CD4-positive, alpha-beta T cell treated with Interleukin-15 for 1 hour (primary cell): ENCODE data around the gene POU5F1.
A peak's percentile ranks its signal among the peaks of the same experiment; 100 is the strongest.

Source experiments
- DNase-seq: peaks from one replicate; pipeline ENCODE4 v3.0.0-alpha.2; 2020

Gene POU5F1

DNA sequence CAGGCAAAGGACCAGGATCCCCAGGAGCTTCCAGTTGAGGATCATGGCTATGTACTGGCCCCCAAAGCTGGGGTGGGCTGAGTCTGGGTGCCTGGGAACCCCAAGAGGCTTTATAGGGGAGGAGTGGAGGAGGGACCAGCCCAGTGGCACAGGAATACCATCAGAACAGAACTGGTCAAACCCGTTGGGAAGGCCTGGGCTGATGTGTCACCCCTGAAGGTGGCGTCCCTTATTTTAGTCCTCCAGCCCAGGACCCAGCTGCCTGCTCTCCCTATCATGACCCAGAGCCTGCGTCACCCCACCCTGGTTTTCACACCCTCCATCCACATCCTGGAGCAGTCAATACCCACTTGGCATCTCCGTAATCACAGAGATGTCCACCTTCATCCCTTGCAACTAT, 31.5 kb downstream of the POU5F1 start, which contains the start of gene PSORS1C2:
Gene PSORS1C2, minus strand, starts transcription at position 85 of the 400 bp plus-strand sequence. Its CDS starts 40 bp downstream, at position 45.
- no peak for DNase-seq

DNA sequence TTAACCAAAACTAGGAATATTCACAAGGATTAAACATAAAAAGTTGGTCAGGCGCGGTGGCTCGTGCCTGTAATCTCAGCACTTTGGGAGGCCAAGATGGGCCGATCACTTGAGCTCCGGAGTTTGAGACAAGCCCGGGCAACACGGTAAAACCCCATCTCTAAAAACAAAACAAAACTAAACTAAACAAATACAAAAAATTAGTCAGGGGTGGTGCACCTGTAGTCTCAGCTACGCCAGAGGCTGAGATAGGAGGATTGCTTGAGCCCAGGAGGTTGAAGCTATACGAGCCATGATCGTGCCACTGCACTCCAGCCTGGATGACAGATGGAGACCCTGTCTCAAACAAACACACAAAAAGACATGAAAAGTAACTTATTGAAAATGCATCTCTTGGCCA, 34.8 kb downstream of the POU5F1 start:
- no peak for DNase-seq

DNA sequence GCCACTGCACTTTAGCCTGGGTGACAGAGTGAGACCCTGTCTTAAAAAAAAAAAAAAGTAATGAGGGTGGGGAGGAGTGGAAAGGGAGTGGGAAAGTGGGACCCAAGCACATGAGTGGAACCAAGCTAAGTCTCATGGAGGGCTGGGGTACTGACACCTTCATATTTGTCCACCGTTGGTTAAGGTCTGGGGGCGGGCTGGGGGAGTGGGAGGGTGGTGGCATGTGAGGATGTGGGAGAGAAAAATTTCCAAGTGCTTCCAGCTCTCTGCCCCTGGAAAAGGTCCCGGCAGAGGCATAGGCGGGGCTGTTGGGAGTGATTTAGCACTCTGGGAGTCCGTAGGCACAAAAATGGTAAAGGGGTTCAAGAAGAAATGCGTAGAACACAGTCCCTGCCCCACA, 37.7 kb downstream of the POU5F1 start:
- no peak for DNase-seq

DNA sequence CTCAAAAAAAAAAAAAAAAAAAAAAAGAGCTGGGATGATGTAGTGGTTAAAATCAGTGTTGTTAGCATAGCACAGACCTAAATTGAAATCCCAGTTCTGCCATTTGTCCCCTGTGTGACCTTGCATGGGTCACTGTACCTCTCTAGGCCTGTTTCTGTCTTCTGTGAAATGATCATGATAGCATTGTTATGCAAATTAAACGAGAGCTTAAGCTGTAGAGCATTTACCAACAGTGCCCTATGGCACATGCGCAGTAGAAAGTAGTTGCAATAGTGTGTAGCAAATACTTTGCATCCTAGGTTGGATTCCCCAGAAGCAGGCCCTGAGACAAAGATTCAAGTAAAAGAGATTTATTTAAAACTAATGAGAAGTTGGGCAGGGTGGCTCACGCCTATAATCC, 38.9 kb downstream of the POU5F1 start:
- DNase-seq, result no peak

DNA sequence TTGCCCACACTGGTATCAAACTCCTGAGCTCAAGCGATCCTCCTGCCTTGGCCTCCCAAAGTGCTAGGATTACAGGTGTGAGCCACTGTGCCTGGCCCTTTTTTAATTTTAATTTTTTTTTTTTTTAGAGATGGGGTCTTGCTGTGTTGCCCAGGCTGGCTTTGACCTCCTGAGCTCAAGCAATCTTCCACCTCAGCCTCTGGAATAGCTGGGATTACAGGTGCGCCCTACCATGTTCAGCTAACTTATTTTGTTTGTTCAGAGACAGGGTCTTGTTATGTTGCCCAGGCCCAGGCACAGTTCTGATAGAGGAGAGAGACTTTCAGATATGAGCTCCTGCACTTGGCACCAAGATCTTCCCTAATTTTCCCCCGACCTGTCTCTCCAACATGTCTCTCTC, 39.7 kb downstream of the POU5F1 start:
- no peak for DNase-seq

DNA sequence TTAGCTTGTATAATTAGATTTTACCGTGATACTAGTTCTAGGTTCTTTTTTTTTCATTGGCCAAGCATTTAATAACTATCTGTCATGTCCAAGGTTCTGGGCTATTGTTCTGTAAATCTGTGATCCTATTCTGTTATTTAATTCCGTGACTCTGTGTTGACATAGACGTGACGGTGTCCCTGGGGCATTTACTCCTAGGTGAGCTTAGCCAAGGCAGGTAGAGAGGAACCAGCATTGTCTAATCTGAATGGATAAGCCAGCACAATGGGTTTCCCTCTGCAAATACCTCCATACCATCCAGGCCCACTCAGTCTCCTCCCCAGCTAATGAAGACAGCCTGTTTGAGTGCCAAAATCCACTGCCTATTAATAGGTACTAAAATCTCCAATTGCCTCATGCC, 41.4 kb downstream of the POU5F1 start:
- DNase-seq, result no peak

DNA sequence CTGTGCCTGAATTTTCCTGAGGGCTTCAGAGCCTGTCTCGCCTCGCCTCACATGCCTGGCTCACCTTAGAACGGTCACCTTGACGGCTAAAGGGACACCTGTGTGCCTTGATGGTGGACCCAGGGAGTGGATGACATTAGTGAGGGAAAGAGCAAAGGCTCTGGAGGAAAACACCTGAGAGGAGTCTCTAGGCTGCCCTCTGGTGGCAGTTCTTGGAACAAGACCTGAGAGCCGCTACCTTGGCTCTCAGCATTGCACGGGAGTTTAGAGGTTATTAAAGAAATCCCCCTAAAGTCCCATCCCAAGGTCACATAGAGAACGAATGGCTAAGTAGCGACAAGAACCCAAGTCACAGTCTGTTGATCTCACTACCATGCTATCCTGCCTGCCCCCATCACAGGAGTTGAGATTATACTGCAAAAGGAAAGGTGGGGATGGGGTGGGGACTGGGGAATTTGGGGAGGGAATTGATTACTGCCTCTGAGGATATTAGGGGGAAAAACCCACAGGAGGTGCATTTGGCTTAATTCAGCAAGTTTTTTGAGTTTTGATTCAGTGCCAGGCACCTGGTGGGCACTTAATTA, 42.3 kb downstream of the POU5F1 start:
- peak; percentile 61 for DNase-seq

DNA sequence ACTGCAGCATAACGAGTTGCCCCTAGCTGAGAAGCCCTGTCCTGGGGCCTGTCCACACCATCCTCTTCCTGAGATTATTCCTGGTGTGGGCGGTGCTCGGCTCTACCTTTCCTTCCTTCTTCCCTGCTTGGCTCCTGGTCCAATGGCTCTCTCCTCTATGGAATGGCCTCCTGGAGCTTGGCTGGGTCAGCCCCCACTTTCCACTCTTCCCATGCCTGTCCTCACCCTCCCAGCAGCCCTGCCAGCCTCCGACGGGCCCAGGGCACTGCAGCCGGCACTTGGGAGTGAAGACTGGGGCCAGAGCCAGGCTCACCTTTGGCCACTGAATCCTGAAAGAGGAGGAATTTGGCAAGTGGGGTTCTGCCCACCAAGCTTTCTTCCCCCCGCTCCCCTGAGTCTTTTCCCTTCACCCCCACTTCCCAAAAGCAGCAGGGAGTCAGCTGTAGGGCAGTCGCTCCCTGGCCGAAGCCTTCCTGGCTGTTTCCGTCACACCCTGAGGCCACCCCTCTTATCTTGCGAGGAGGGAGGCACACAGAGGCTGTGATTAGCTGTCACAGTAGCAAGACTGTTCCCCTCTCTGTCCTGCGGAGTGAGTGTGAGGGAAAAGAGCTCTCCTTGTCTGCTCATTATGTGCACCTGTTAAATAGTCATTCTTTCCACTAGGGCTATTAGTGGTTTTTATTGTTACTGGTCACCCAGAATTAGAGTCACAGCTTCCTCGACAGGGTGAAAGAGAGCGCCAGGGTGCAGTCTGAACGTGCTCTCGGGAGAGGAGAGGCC, 43.9 kb downstream of the POU5F1 start:
- DNase-seq, result no peak

DNA sequence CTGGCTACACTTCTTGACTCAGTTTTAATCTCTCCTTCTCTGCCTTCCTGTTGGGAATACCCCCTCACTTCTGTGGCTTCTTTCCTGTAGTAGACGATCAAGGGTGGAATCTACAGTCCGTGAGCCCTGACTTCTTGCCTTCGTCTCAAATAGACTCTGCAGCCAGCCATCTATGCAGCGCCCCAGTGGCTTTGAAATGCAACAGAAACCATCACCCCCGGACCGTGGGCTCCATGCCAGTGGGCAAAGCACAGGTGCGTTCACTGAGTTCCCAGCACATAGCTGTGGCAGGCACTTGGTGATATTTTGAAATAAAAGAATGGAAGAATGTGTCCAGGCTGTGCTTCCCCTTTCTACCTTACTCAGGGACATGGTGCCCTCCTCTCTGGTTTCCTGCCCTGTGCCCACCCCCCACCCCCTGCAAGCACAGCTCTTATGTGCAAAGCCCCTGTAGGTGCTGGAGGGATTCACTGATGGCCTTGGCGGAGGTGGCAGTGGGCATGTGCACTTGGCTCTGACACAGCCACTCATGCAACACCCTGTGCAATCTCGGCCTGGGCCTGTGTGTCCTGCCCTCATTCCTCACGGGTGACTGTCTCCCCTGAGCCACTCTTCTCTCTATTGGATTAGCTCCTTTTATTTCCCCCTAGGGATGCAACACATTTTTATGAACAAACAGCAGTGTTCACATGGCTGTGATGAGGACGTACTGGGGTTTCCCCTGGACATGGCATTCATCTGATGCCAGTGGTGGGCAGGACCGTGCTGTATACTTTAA, 44.7 kb downstream of the POU5F1 start:
- no peak for DNase-seq

DNA sequence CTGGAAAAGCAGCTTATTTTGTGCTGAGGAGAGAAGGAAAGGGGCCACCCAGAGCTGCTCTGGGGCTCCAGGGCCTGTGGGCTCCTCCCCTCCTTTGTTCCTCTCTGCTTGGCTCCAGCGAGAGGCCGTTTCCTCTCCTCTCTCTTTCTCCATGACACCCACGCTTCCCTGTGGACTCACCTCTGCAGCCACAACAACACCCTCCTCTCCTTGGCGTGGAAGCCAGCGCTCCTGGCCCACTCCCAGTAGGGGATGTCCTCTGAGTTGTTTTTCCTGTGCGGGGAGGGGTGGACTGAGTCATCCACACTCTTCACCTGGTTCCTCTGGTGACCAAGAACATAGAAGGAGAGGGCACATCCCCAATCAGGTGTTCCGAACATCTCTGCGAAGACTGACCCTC, 45.3 kb downstream of the POU5F1 start:
- no peak for DNase-seq

DNA sequence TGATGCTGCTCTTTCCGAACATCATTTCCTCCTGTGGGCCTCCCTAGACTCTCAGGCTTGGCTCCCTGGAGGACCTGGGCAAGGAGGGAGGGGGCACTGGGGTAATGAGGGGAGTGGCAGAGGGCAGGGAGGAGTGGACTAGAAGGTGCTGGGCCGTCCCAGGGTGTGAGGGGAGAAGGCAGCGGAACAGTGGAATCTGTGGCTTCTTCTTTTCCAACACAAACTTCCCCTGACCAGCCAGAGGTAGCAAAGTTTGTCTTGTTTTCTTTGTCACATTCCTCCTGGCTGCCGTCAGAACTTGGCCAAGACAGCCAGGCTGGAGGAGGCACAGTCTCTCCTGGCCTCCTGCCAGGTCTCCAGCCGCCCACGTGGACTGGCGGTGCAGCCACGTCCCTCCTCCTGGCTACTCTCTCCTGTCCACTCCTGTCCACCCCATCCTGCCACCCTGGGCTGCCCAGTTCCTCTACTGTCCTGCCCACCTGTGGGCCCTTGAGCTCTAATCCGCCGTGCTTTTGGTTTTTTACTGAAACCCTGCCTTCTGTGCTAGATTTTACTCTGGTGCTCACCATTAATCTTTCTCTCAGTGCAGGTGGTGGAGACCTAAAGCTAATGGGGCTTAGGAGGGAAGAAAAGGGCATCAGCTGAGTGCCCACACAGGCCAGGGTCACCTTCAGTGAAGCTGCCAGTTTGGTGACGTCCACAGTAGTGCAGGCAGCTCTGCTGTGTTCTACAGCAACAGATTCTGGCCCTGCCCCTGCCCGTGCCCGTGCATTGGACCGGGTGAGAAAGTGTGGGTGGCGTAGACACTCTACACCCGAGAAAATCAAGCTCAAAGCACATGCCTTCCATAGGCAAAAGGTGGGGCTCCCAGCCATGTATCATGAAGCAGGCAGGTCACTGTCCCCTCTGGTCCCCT, 47.4 kb downstream of the POU5F1 start:
- DNase-seq, result no peak

DNA sequence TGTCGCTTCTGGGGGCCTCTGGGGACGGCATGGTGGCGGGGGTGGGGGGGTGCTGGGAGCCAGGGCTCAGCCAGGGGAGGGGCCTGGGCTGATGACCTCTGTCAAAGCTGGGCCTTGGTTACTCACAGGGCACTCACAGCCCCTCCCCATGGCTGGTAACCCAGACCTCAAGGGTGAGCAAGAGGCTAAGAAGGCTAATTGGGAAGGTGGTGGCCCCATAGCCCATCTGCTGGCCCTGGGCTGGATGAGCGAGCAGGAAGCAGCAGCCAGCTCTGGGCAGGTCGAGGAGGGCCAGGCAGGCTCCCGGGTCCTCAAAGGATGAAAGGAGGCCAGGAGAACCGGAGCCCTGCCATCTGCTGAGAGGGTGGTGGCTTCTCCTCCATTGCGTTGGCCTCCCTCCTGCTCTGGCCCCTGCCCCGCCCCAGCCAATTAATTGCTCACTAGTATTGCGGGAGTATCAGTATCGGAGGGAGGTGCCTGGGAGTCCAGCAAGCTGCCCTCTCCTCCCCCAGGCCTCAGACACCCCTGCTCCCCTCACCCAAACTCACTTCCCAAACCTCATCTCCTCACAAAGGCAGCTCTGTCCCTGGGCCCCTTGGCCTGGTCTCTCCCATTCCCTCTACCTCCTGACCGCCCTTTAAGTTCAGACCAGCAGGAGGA, 49.2 kb downstream of the POU5F1 start:
- no peak for DNase-seq

DNA sequence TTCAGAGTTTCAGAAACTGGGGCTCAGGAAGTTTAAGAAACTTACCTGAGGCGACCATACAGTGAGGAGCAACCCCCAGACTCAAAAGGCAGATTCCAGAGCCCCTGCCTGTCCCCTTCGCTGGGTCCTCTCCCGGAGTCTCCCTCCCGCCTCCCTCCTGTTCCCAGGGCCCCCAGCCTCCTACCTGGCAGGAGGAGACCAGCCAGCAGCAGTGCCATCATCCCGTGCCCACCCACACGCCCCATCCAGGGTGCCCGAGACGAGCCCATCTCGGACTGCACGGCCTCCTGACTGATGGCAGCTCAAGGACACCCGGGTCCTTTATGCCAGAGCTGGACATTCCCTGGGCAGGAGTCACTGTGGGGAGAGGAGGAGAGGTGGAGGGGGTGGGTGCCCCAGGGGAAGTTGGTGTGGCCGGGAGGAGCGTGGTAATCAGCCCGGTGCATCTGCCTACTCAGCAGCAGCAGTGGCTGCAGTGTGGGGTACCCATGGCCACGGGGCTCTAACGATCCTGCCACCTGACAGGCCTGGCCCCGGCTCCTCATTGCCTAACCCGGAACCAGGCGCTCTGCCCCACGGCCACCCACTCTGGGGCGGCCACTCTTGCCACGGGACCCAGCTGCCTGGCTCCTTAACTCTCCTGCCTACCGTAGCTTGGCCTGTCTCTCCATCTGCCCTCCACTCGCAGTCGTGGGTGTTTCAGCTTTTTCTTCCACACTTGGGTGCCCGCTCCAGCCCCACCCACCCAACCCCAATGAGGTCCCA, 50.1 kb downstream of the POU5F1 start, which contains the start of gene CDSN:
Gene CDSN, minus strand, starts transcription at position 296 of the 765 bp plus-strand sequence. Its CDS starts 27 bp downstream, at position 269.
- no peak for DNase-seq

DNA sequence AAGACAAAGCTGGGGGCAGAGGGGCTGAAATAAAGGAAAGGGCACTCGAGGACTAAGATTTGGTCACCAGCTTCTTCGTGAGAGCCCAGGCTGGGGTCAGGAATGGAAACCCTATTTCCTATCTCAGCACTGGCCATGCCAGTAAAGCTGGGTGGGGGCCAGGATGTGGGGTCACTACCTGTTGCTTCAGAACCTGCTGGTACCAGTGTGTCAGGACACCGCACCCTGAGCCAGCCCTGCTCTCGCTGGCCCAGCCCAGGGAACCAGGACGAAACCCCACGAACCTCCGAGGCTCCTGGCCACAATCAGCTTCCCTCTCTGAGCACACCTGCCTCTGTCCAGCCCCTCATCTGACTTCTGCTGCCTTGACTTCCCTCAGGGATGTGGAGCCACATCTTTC, 52.3 kb downstream of the POU5F1 start:
- no peak for DNase-seq

DNA sequence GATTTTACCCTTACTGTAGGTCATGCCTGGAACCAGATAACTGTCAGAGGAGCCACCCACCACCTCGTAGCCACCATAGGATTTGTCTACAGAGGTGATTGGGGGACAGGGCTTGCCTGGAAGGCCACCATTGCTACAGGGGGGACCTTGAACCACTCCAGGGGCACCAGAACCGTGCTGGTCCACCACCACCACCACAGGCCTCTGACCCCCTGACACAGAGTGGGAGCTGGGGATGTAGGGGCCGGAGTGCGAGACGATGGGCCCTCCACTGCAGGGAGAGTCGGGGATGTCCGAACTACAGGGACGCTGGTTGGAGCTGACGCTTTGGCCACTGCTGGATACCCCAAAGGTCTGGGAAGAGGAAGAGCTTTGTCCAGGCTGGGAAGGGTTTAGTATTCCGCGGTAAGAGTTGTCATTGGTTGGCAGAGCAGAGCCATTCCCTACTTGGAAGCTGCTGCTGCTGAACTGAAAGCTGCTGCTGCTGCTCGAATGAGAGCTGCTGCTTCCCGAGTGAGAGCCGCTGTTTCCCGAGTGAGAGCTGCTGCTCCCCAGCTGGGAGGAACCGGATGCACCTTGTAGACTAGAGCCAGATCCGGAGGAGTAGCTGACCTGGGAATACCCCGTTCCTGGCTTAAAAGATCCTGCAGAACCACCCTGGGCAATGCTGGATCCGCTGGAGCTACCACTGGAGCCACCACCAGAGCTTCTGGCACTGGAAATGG, 53.7 kb downstream of the POU5F1 start:
- no peak for DNase-seq

DNA sequence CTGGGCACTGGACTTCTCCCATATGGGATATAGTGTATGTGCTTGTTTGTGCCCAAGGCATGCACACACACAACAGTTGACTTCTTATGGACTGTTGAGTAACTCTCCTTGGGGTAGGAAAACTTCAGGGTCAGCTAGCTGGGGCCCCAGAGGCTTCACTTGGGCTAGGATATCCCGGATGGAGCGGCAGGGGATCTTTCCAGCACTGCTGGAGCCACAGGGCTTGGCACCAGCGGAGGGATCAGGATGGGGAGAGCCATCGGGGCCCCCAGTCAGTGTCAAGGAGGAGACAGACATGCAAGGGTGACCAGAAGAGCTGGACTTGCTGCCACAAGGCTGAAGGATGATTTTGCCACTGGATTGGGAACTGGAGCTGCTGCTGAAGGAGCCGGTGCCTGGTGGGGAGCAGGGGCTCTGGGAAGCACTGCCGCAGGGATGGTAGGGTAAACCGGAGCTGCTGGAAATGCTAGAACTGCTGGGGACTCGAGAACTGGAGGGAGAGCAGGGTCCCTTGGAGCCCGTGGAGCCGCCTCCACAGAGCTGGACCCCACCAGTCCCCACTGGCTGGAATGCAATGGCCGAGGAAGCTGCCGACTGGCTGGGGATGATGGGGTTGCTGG, 54.4 kb downstream of the POU5F1 start:
- DNase-seq, result no peak

DNA sequence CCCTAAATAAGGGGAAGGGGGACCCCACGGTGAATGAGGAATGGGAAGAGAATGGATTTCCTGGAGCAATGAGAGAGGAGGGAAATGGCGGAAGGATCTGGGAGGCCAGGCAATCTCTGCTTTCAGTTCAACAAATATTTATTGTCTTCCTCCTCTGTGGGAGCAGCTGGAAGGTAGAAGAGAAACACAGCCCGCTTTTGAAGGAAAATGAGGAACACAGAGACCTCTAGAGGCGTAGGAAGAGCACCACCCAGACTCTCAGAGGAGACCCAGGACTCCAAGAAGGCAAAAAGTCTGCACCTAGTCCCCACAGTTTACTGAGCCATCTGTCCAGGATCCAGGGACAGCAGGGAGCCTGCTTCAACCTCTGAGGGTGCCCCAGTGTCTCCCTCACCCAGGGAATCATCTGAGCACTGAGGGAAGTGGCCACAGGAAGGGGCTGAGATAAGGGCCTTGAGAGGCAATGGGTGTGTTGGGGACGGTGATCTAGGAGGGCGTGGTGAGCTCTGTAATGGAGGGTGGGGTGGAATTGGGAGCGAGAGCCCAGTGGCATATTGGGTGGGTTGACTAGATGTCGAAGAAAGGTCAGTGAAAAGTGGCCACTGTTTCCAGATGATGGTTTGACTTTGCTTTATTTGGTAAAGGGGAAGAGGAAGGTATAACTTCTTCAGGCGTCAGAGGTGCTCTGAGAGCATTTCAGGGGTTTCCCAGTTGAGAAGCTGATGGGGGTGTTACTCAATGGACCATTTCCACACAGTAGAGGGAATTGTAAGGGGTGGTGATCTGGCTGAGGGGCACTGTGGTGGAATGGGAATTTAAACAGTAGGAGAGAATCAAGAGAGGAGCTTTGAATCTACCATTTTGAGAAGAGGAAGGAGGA, 55.3 kb downstream of the POU5F1 start:
- DNase-seq, result no peak

DNA sequence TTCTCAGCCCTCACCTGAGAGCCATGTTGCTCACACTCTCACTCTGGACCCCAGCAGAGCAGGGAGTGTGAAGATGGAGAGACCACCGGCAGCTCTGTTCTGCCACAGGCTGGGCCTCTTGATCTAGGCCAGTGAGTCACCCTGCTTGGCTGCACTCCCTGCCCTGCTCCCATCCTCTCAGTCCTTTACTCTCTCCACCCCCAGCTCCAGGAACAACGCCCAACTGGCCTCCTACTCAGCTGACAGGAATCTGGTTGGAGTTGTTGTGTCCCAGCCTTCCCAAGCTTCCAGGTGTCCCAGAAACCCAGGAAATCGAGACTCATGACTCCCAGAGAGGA, 56.0 kb downstream of the POU5F1 start, which contains the start of gene PSORS1C1:
Gene PSORS1C1, plus strand, starts transcription at position 260 of the 338 bp plus-strand sequence. CDS start 14,833 bp downstream, outside the sequence.
- DNase-seq, result no peak
